Measurements from ENCODE around the gene SPTLC3.

DNA sequence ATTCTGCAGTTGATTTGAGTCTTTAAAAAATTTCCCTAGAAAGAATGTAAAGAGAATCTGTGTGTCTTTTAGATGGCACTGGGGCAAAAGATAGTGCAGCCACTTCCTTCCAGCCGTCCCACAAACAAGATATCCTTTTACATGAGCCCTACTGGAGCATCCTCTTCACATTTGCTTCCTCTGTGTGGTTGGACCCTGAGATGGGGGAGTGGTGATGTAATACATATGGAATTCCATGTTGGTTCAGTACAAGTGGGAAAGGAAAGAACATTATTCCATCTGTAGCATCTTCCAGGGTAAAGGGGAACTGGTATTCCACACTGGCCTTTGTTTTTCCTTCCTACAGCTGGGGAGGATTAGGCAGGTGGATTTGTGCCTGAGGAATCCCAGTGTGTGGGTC lies 133.4 kb downstream of the SPTLC3 start:
- TF ChIP-seq, protein P1, sequence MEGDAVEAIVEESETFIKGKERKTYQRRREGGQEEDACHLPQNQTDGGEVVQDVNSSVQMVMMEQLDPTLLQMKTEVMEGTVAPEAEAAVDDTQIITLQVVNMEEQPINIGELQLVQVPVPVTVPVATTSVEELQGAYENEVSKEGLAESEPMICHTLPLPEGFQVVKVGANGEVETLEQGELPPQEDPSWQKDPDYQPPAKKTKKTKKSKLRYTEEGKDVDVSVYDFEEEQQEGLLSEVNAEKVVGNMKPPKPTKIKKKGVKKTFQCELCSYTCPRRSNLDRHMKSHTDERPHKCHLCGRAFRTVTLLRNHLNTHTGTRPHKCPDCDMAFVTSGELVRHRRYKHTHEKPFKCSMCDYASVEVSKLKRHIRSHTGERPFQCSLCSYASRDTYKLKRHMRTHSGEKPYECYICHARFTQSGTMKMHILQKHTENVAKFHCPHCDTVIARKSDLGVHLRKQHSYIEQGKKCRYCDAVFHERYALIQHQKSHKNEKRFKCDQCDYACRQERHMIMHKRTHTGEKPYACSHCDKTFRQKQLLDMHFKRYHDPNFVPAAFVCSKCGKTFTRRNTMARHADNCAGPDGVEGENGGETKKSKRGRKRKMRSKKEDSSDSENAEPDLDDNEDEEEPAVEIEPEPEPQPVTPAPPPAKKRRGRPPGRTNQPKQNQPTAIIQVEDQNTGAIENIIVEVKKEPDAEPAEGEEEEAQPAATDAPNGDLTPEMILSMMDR (IDR thresholded peaks at IDR 0.05), result no peak
- TF ChIP-seq POLR2AphosphoS5 (IDR thresholded peaks at IDR 0.05) (no peak), POLR2A (IDR thresholded peaks at IDR 0.05) (no peak), EP300 (IDR thresholded peaks at IDR 0.05) (no peak)

Measured in sigmoid colon (tissue), 4 donors.